ENCODE measurements around the gene NADSYN1. TPM values are rescaled to one million over a fixed set of nuclear protein-coding genes. Genes with fewer than 3 reads are reported as not detected.

The NADSYN1 gene
- total and polyA plus RNA-seq, 2 of the 13 experiments (the other 11 are each of a cell fraction or from before 2014, with no cell fraction given), result 35.7 to 51.5 TPM

DNA sequence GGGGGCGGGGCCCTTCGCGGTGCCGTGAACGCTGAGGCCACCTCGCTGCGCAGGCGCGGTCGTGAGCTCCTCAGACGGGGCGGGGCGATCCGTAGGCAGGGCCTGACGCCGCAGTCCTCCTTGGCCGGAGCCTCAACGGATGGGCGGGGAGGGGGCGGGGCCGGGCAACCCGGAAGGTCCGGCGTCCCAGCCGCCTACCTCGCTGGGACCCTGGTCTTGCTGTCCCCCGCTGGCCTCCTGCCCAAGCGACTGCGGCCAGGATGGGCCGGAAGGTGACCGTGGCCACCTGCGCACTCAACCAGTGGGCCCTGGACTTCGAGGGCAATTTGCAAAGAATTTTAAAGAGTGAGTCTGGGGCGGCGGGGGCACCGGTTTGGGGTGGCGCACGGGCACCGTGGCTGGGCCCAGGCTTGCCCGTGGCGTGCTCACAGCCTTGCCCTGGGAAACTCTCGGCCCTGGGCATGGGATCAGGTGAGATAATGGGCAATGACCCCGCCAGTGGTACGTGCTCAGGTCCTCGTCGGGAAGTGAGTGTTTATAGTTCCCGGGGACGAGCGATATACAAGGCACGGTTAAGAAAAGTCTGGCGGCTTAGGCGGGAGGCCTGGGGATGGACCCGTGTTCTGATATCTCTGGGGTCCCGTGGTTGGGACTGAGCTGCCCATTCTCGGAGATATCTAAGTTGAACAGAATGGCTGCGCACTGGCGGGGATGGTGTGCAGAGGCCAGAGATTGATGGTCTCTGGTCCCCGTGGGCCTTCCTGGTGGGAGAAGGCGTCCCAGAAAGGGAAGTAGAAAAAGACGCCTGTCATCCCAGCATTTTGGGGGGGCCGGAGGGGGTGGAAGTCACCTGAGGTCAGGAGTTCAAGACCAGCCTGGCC is at the start of gene NADSYN1 (continued):
- TF ChIP-seq HOXA3 (CRISPR knock-in tag; IDR thresholded peaks at IDR 0.05) (peak; percentile 23; the same call in 1 of the 2 replicates), ZNF543 (CRISPR knock-in tag; IDR thresholded peaks at IDR 0.05) (peak; percentile 60; the same call in 1 of the 2 replicates), ZFP90 (CRISPR knock-in tag; IDR thresholded peaks at IDR 0.05; ENCODE audit: borderline replicate concordance) (no peak), ZNF839 (CRISPR knock-in tag; IDR thresholded peaks at IDR 0.05; ENCODE audit: borderline replicate concordance) (no peak), ZNF33A (CRISPR knock-in tag; IDR thresholded peaks at IDR 0.05; ENCODE audit: borderline replicate concordance) (no peak), ZNF768 (CRISPR knock-in tag; IDR thresholded peaks at IDR 0.05) (peak; percentile 31; the same call in 1 of the 2 replicates), HDAC2 (CRISPR knock-in tag; IDR thresholded peaks at IDR 0.05) (no peak), ZNF530 (CRISPR knock-in tag; IDR thresholded peaks at IDR 0.05; ENCODE audit: low read depth) (no peak), ZNF891 (CRISPR knock-in tag; IDR thresholded peaks at IDR 0.05) (no peak), ZNF331 (CRISPR knock-in tag; IDR thresholded peaks at IDR 0.05) (0 out of 2 replicates have a peak, but pooled peaks have one; percentile 6), CCAR2 (optimal IDR thresholded peaks at IDR 0.05; ENCODE audit: low read depth, low read length) (no peak)
- TF ChIP-seq, protein P1, sequence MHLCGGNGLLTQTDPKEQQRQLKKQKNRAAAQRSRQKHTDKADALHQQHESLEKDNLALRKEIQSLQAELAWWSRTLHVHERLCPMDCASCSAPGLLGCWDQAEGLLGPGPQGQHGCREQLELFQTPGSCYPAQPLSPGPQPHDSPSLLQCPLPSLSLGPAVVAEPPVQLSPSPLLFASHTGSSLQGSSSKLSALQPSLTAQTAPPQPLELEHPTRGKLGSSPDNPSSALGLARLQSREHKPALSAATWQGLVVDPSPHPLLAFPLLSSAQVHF (CRISPR knock-in tag; IDR thresholded peaks at IDR 0.05), result no peak
- TF ChIP-seq, protein P2, sequence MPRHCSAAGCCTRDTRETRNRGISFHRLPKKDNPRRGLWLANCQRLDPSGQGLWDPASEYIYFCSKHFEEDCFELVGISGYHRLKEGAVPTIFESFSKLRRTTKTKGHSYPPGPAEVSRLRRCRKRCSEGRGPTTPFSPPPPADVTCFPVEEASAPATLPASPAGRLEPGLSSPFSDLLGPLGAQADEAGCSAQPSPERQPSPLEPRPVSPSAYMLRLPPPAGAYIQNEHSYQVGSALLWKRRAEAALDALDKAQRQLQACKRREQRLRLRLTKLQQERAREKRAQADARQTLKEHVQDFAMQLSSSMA (CRISPR knock-in tag; IDR thresholded peaks at IDR 0.05), result no peak
- TF ChIP-seq, protein P3, sequence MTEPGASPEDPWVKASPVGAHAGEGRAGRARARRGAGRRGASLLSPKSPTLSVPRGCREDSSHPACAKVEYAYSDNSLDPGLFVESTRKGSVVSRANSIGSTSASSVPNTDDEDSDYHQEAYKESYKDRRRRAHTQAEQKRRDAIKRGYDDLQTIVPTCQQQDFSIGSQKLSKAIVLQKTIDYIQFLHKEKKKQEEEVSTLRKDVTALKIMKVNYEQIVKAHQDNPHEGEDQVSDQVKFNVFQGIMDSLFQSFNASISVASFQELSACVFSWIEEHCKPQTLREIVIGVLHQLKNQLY (CRISPR knock-in tag; IDR thresholded peaks at IDR 0.05), result no peak
- TF ChIP-seq, protein P4, sequence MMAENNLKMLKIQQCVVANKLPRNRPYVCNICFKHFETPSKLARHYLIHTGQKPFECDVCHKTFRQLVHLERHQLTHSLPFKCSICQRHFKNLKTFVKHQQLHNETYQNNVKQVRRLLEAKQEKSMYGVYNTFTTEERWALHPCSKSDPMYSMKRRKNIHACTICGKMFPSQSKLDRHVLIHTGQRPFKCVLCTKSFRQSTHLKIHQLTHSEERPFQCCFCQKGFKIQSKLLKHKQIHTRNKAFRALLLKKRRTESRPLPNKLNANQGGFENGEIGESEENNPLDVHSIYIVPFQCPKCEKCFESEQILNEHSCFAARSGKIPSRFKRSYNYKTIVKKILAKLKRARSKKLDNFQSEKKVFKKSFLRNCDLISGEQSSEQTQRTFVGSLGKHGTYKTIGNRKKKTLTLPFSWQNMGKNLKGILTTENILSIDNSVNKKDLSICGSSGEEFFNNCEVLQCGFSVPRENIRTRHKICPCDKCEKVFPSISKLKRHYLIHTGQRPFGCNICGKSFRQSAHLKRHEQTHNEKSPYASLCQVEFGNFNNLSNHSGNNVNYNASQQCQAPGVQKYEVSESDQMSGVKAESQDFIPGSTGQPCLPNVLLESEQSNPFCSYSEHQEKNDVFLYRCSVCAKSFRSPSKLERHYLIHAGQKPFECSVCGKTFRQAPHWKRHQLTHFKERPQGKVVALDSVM (CRISPR knock-in tag; IDR thresholded peaks at IDR 0.05), result no peak
- TF ChIP-seq, protein P5, sequence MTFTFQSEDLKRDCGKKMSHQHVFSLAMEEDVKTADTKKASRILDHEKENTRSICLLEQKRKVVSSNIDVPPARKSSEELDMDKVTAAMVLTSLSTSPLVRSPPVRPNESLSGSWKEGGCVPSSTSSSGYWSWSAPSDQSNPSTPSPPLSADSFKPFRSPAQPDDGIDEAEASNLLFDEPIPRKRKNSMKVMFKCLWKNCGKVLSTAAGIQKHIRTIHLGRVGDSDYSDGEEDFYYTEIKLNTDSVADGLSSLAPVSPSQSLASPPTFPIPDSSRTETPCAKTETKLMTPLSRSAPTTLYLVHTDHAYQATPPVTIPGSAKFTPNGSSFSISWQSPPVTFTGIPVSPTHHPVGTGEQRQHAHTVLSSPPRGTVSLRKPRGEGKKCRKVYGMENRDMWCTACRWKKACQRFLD (CRISPR knock-in tag; IDR thresholded peaks at IDR 0.05; ENCODE audit: borderline replicate concordance), result peak; percentile 76; the same call in 1 of the 2 replicates
- TF ChIP-seq, protein P6, sequence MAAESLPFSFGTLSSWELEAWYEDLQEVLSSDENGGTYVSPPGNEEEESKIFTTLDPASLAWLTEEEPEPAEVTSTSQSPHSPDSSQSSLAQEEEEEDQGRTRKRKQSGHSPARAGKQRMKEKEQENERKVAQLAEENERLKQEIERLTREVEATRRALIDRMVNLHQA (CRISPR knock-in tag; IDR thresholded peaks at IDR 0.05), result no peak
- TF ChIP-seq, protein P7, sequence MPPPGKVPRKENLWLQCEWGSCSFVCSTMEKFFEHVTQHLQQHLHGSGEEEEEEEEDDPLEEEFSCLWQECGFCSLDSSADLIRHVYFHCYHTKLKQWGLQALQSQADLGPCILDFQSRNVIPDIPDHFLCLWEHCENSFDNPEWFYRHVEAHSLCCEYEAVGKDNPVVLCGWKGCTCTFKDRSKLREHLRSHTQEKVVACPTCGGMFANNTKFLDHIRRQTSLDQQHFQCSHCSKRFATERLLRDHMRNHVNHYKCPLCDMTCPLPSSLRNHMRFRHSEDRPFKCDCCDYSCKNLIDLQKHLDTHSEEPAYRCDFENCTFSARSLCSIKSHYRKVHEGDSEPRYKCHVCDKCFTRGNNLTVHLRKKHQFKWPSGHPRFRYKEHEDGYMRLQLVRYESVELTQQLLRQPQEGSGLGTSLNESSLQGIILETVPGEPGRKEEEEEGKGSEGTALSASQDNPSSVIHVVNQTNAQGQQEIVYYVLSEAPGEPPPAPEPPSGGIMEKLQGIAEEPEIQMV (CRISPR knock-in tag; IDR thresholded peaks at IDR 0.05; ENCODE audit: low read depth), result no peak
